OCI-LY7 (cell line): ENCODE data around the gene CAT. TPM values are rescaled to one million over a fixed set of nuclear protein-coding genes. Genes with fewer than 3 reads are reported as not detected.

Experiments used
- BruUV-seq: library from RNA; stranded (reverse); fragments of 400-500 nt; replicated peaks from 2 replicates; lab custom pipeline; 2021; lab: Mats Ljungman, UMichigan
- CTCF ChIA-PET: fragments of 300-600 bp; sonication (Branson Sonifier 250); formaldehyde crosslinking; loops from one replicate; lab custom pipeline; 2022; ENCODE audit warnings: antibody characterized with exemption; ENCODE audit not compliant: unreplicated experiment; lab: Charles Lee
- POLR2A ChIA-PET: fragments of 300-600 bp; sonication (Branson Sonifier 250); formaldehyde crosslinking; loops from one replicate; lab custom pipeline; 2022; ENCODE audit warnings: antibody characterized with exemption; lab: Charles Lee
- DNase-seq: peaks from one replicate; pipeline ENCODE4 v3.0.0-alpha.2; 2015; ENCODE audit warnings: low spot score
- H2AFZ ChIP-seq: fragments of 200-600 bp; sonication (generic), shearing (Covaris generic); 2 replicates; pipeline ENCODE4 v1.6.1; 2014; ENCODE audit warnings: mild to moderate bottlenecking, antibody characterized with exemption, low read length, moderate library complexity
- H3K27ac ChIP-seq: fragments of 200-600 bp; sonication (generic); 2 replicates; pipeline ENCODE4 v1.5.1; 2014; ENCODE audit warnings: mixed run types, low read depth, mild to moderate bottlenecking, moderate library complexity, low read length, inconsistent platforms; ENCODE audit not compliant: poor library complexity, severe bottlenecking
- H3K36me3 ChIP-seq: fragments of 200-600 bp; sonication (generic); 2 replicates; pipeline ENCODE4 v1.6.1; 2014; ENCODE audit warnings: mild to moderate bottlenecking, antibody characterized with exemption, low read length, moderate library complexity, mixed read lengths; ENCODE audit not compliant: insufficient read depth
- H3K4me1 ChIP-seq: fragments of 200-600 bp; sonication (generic); 2 replicates; pipeline ENCODE4 v1.5.1; 2014; ENCODE audit warnings: mild to moderate bottlenecking, low read length; ENCODE audit not compliant: insufficient read depth, poor library complexity, severe bottlenecking
- H3K4me2 ChIP-seq: fragments of 200-600 bp; sonication (generic); 2 replicates; pipeline ENCODE4 v1.6.1; 2014; ENCODE audit warnings: mild to moderate bottlenecking, low read length
- H3K4me3 ChIP-seq: fragments of 200-600 bp; sonication (generic); 2 replicates; pipeline ENCODE4 v1.5.1; 2014; ENCODE audit warnings: mild to moderate bottlenecking, low read depth, low read length; ENCODE audit not compliant: poor library complexity, severe bottlenecking
- H3K79me2 ChIP-seq: fragments of 200-600 bp; sonication (generic); 2 replicates; pipeline ENCODE4 v1.6.1; 2016; ENCODE audit warnings: low read depth, mild to moderate bottlenecking, low read length, moderate library complexity, mixed read lengths; ENCODE audit not compliant: insufficient read depth
- H3K9me2 ChIP-seq: fragments of 200-600 bp; sonication (generic); 2 replicates; pipeline ENCODE4 v1.6.1; 2016; ENCODE audit warnings: mild to moderate bottlenecking, low read length, mixed read lengths; ENCODE audit not compliant: insufficient read depth
- H3K9me3 ChIP-seq: fragments of 200-600 bp; sonication (generic); 2 replicates; pipeline ENCODE4 v1.6.1; 2014; ENCODE audit warnings: mild to moderate bottlenecking, mixed run types, low read length, mixed read lengths
- H4K20me1 ChIP-seq: fragments of 200-600 bp; sonication (generic); 2 replicates; pipeline ENCODE4 v1.6.1; 2014; ENCODE audit warnings: mild to moderate bottlenecking, antibody characterized with exemption, low read length, moderate library complexity, mixed read lengths; ENCODE audit not compliant: insufficient read depth
- EZH2phosphoT487 ChIP-seq: fragments of 200-600 bp; sonication (generic); IDR thresholded peaks from 2 replicates; pipeline ENCODE4 v1.6.1; 2018; ENCODE audit warnings: low read depth, borderline replicate concordance, mild to moderate bottlenecking, mixed run types, antibody characterized with exemption, low read length, moderate library complexity, mixed read lengths
- intact Hi-C: fragments of 100-400 bp; cut with micrococcal nuclease; formaldehyde crosslinking; loops from one replicate; pipeline ENCODE4 v1.10.0; 2022; ENCODE audit not compliant: unreplicated experiment
- total RNA-seq, 2 experiments: library from RNA; depleted of rRNA in 1 of 2; stranded (reverse); fragments of >200 nt in 1 of 2; shearing (Covaris generic) in 1 of 2; gene quantifications; 2 replicates each; pipeline ENCODE4 v1.2.3, GENCODE V29; 2014 to 2022
- TF ChIP-seq, protein P1 (sequence below): fragments of 200-600 bp; sonication (generic); conservative IDR thresholded peaks from 2 replicates; pipeline ENCODE4 v1.5.1; 2014; ENCODE audit warnings: mild to moderate bottlenecking, antibody characterized with exemption, low read length, moderate library complexity, mixed read lengths

The CAT gene
- total RNA-seq, 2 experiments from 2014 or later, result 46.6 to 47.8 TPM

DNA sequence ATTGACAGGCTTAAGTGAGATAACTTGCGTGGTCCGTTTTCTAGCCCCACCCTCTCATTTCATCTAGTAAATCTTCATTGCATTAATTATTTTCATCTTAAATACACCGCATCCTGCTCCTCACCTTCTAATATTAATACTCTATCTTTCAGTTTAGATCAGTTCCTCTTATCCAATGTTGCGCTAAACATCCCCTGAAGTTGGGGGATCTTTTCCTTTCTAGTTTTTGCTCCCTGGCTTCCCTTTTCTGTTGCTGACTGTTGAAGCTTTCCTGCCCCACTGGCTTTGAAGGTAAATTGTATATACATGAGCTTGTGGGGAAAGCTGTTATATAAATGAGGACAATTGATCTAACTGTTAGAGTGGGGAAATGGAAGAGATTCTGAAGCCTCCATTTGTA, 7.2 kb downstream of the CAT start:
- Histone ChIP-seq H2AFZ (no peak overlapping the region), H3K9me2 (no peaks in the 10 kb centered on the region), H3K9me3 (peaks cover 10% of the 10 kb centered on the region; the same call in 1 of the 2 replicates), H3K4me3 (no peak overlapping the region), H3K27ac (no peak overlapping the region), H4K20me1 (no peaks in the 10 kb centered on the region), H3K79me2 (peaks cover 18% of the 10 kb centered on the region; the same call in 1 of the 2 replicates), H3K4me1 (peaks cover 30% of the 10 kb centered on the region), H3K4me2 (no peak overlapping the region), H3K36me3 (peaks cover 31% of the 10 kb centered on the region)
- no peak for TF ChIP-seq EZH2phosphoT487
- TF ChIP-seq, protein P1, sequence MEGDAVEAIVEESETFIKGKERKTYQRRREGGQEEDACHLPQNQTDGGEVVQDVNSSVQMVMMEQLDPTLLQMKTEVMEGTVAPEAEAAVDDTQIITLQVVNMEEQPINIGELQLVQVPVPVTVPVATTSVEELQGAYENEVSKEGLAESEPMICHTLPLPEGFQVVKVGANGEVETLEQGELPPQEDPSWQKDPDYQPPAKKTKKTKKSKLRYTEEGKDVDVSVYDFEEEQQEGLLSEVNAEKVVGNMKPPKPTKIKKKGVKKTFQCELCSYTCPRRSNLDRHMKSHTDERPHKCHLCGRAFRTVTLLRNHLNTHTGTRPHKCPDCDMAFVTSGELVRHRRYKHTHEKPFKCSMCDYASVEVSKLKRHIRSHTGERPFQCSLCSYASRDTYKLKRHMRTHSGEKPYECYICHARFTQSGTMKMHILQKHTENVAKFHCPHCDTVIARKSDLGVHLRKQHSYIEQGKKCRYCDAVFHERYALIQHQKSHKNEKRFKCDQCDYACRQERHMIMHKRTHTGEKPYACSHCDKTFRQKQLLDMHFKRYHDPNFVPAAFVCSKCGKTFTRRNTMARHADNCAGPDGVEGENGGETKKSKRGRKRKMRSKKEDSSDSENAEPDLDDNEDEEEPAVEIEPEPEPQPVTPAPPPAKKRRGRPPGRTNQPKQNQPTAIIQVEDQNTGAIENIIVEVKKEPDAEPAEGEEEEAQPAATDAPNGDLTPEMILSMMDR, result no peak
- ChIA-PET CTCF (no interaction called here), POLR2A (interaction anchor here (0.7 kb wide), 1 partner anchor 13 kb away, joined by 3 read pairs; no protein-coding TSS in a partner anchor)
- BruUV-seq, result no TSS peak
- intact Hi-C loops, result no loop called here
- DNase-seq, result no peak

- Histone ChIP-seq H4K20me1 (no peaks in the 10 kb centered on the region), H2AFZ (no peak overlapping the region), H3K9me2 (no peaks in the 10 kb centered on the region), H3K79me2 (peaks cover 14% of the 10 kb centered on the region; the same call in 1 of the 2 replicates), H3K27ac (no peak overlapping the region), H3K9me3 (peaks cover 7% of the 10 kb centered on the region; the same call in 1 of the 2 replicates), H3K36me3 (peaks cover 31% of the 10 kb centered on the region), H3K4me3 (no peak overlapping the region), H3K4me1 (peaks cover 30% of the 10 kb centered on the region), H3K4me2 (no peak overlapping the region)
- no TSS peak for BruUV-seq
- DNase-seq, result no peak
- POLR2A ChIA-PET, result interaction anchor here (0.7 kb wide), 1 partner anchor 13 kb away, joined by 3 read pairs; no protein-coding TSS in a partner anchor
- intact Hi-C loops, result no loop called here
- no peak for TF ChIP-seq EZH2phosphoT487
- TF ChIP-seq, protein P1, result no peak
- CTCF ChIA-PET, result no interaction called here
Measured at GRCh38 chr11:34446386-34446785, 7.7 kb downstream of the CAT start.

GRCh38 chr11:34447044-34447443, 8.3 kb downstream of the CAT start:
- Histone ChIP-seq H3K79me2 (peaks cover 8% of the 10 kb centered on the region; the same call in 1 of the 2 replicates), H3K36me3 (peaks cover 31% of the 10 kb centered on the region), H4K20me1 (no peaks in the 10 kb centered on the region), H3K4me2 (no peak overlapping the region), H3K9me3 (peaks cover under 1% of the 10 kb centered on the region; the same call in 1 of the 2 replicates), H2AFZ (no peak overlapping the region), H3K4me3 (no peak overlapping the region), H3K9me2 (no peaks in the 10 kb centered on the region), H3K4me1 (peaks cover 30% of the 10 kb centered on the region), H3K27ac (no peak overlapping the region)
- ChIA-PET POLR2A (interaction anchor here (0.8 kb wide), 1 partner anchor 7 kb away, joined by 3 read pairs; no protein-coding TSS in a partner anchor), CTCF (no interaction called here)
- no TSS peak for BruUV-seq
- intact Hi-C loops, result no loop called here
- DNase-seq, result no peak
- TF ChIP-seq, protein P1, result no peak
- no peak for TF ChIP-seq EZH2phosphoT487
